ENCODE results near the gene CDKN2D. TPM values are rescaled to one million over a fixed set of nuclear protein-coding genes. Genes with fewer than 3 reads are reported as not detected.
"Not testable (repeated sequence)": the region's sequence is repeated elsewhere in the genome, so short reads cannot be mapped to it uniquely, and the experiment has no call there.

CDKN2D gene
- total RNA-seq, 1 experiment from 2014 or later: 5.6 TPM

- Histone ChIP-seq H3K36me3 (replicated peaks; ENCODE audit: control insufficient read depth, insufficient read depth, low read length) (no peaks in the 10 kb centered on the region), H3K4me3 (ENCODE audit: insufficient read depth, low read depth, low read length) (no peak overlapping the region), H3K27me3 (ENCODE audit: control insufficient read depth, insufficient read depth, low read length) (no peaks in the 10 kb centered on the region)
- DNase-seq: no peak
Observed at GRCh38 chr19:10593148-10593547, 24.4 kb upstream of the CDKN2D start.

GRCh38 chr19:10587839-10588150 lies 19.0 kb upstream of the CDKN2D start:
- Histone ChIP-seq H3K4me3 (ENCODE audit: insufficient read depth, low read depth, low read length) (no peak overlapping the region), H3K27me3 (ENCODE audit: control insufficient read depth, insufficient read depth, low read length) (no peaks in the 10 kb centered on the region), H3K36me3 (replicated peaks; ENCODE audit: control insufficient read depth, insufficient read depth, low read length) (peaks cover 3% of the 10 kb centered on the region)
- DNase-seq: no peak

GRCh38 chr19:10587022-10587838 lies 18.5 kb upstream of the CDKN2D start, which contains the start of gene AP1M2:
TSS of gene AP1M2 (minus strand) at chr19:10587312. CDS start at chr19:10587231, 81 bp downstream.
- DNase-seq: peak; percentile 88
- H3K27me3 ChIP-seq (ENCODE audit: control insufficient read depth, insufficient read depth, low read length): no peaks in the 10 kb centered on the region
- H3K4me3 ChIP-seq (ENCODE audit: insufficient read depth, low read depth, low read length): peak within 1 kb of the TSS; percentile 67; the same call in 1 of the 2 replicates
- H3K36me3 ChIP-seq (replicated peaks; ENCODE audit: control insufficient read depth, insufficient read depth, low read length): peaks cover 3% of the 10 kb centered on the region

GRCh38 chr19:10586396-10586795 lies 17.6 kb upstream of the CDKN2D start:
- peaks cover 6% of the 10 kb centered on the region for H3K36me3 ChIP-seq (replicated peaks; ENCODE audit: control insufficient read depth, insufficient read depth, low read length)
- DNase-seq: no peak
- peaks cover 2% of the 10 kb centered on the region; the same call in 1 of the 2 replicates for H3K27me3 ChIP-seq (ENCODE audit: control insufficient read depth, insufficient read depth, low read length)
- H3K4me3 ChIP-seq (ENCODE audit: insufficient read depth, low read depth, low read length): peak overlapping the region; percentile 67; the same call in 1 of the 2 replicates

- Histone ChIP-seq H3K4me3 (ENCODE audit: insufficient read depth, low read depth, low read length) (no peak overlapping the region), H3K36me3 (replicated peaks; ENCODE audit: control insufficient read depth, insufficient read depth, low read length) (peaks cover 21% of the 10 kb centered on the region), H3K27me3 (ENCODE audit: control insufficient read depth, insufficient read depth, low read length) (peaks cover 2% of the 10 kb centered on the region; the same call in 1 of the 2 replicates)
- DNase-seq: peak; percentile 65
Observed at GRCh38 chr19:10583036-10583776, 14.4 kb upstream of the CDKN2D start.

- H3K36me3 ChIP-seq (replicated peaks; ENCODE audit: control insufficient read depth, insufficient read depth, low read length): peaks cover 24% of the 10 kb centered on the region
- DNase-seq: no peak
- no peak overlapping the region for H3K4me3 ChIP-seq (ENCODE audit: insufficient read depth, low read depth, low read length)
- peaks cover 2% of the 10 kb centered on the region; the same call in 1 of the 2 replicates for H3K27me3 ChIP-seq (ENCODE audit: control insufficient read depth, insufficient read depth, low read length)
Observed at GRCh38 chr19:10582091-10582490, 13.3 kb upstream of the CDKN2D start.

GRCh38 chr19:10580979-10581631 lies 12.3 kb upstream of the CDKN2D start:
- H3K4me3 ChIP-seq (ENCODE audit: insufficient read depth, low read depth, low read length): no peak overlapping the region
- DNase-seq: peak; percentile 91
- H3K36me3 ChIP-seq (replicated peaks; ENCODE audit: control insufficient read depth, insufficient read depth, low read length): peaks cover 25% of the 10 kb centered on the region
- H3K27me3 ChIP-seq (ENCODE audit: control insufficient read depth, insufficient read depth, low read length): peaks cover 2% of the 10 kb centered on the region; the same call in 1 of the 2 replicates

- H3K4me3 ChIP-seq (ENCODE audit: insufficient read depth, low read depth, low read length): no peak overlapping the region
- no peak for DNase-seq
- H3K36me3 ChIP-seq (replicated peaks; ENCODE audit: control insufficient read depth, insufficient read depth, low read length): peaks cover 25% of the 10 kb centered on the region
- peaks cover 2% of the 10 kb centered on the region; the same call in 1 of the 2 replicates for H3K27me3 ChIP-seq (ENCODE audit: control insufficient read depth, insufficient read depth, low read length)
Observed at GRCh38 chr19:10577951-10578350, 9.2 kb upstream of the CDKN2D start.

GRCh38 chr19:10575011-10575716 lies 6.4 kb upstream of the CDKN2D start:
- no peak for DNase-seq
- H3K27me3 ChIP-seq (ENCODE audit: control insufficient read depth, insufficient read depth, low read length): no peaks in the 10 kb centered on the region
- H3K4me3 ChIP-seq (ENCODE audit: insufficient read depth, low read depth, low read length): no peak overlapping the region
- peaks cover 15% of the 10 kb centered on the region for H3K36me3 ChIP-seq (replicated peaks; ENCODE audit: control insufficient read depth, insufficient read depth, low read length)

GRCh38 chr19:10574462-10574861 lies 5.7 kb upstream of the CDKN2D start:
- DNase-seq: no peak
- H3K27me3 ChIP-seq (ENCODE audit: control insufficient read depth, insufficient read depth, low read length): no peaks in the 10 kb centered on the region
- H3K36me3 ChIP-seq (replicated peaks; ENCODE audit: control insufficient read depth, insufficient read depth, low read length): peaks cover 10% of the 10 kb centered on the region
- no peak overlapping the region for H3K4me3 ChIP-seq (ENCODE audit: insufficient read depth, low read depth, low read length)

GRCh38 chr19:10573793-10574192 lies 5.0 kb upstream of the CDKN2D start:
- peaks cover 10% of the 10 kb centered on the region for H3K36me3 ChIP-seq (replicated peaks; ENCODE audit: control insufficient read depth, insufficient read depth, low read length)
- H3K4me3 ChIP-seq (ENCODE audit: insufficient read depth, low read depth, low read length); DNase-seq; H3K27me3 ChIP-seq (ENCODE audit: control insufficient read depth, insufficient read depth, low read length): not testable (repeated sequence)

- DNase-seq: no peak
Observed at GRCh38 chr19:10568062-10568825, 535 bp downstream of the CDKN2D start.

GRCh38 chr19:10567656-10568055 lies 1.1 kb downstream of the CDKN2D start:
- peak overlapping the region; percentile 53 for H3K4me3 ChIP-seq (ENCODE audit: insufficient read depth, low read depth, low read length)
- DNase-seq: peak; percentile 36
- peaks cover 1% of the 10 kb centered on the region; the same call in 1 of the 2 replicates for H3K36me3 ChIP-seq (replicated peaks; ENCODE audit: control insufficient read depth, insufficient read depth, low read length)
- H3K27me3 ChIP-seq (ENCODE audit: control insufficient read depth, insufficient read depth, low read length): no peaks in the 10 kb centered on the region; the same call in 1 of the 2 replicates

More at GRCh38 chr19:10568062-10568825, 535 bp downstream of the CDKN2D start:
- H3K27me3 ChIP-seq (ENCODE audit: control insufficient read depth, insufficient read depth, low read length): no peaks in the 10 kb centered on the region; the same call in 1 of the 2 replicates
- H3K36me3 ChIP-seq (replicated peaks; ENCODE audit: control insufficient read depth, insufficient read depth, low read length): no peaks in the 10 kb centered on the region
- H3K4me3 ChIP-seq (ENCODE audit: insufficient read depth, low read depth, low read length): peak overlapping the region; percentile 53

Measured in H7 (cell line).